ENCODE measurements around the gene F12.

The F12 gene

DNA sequence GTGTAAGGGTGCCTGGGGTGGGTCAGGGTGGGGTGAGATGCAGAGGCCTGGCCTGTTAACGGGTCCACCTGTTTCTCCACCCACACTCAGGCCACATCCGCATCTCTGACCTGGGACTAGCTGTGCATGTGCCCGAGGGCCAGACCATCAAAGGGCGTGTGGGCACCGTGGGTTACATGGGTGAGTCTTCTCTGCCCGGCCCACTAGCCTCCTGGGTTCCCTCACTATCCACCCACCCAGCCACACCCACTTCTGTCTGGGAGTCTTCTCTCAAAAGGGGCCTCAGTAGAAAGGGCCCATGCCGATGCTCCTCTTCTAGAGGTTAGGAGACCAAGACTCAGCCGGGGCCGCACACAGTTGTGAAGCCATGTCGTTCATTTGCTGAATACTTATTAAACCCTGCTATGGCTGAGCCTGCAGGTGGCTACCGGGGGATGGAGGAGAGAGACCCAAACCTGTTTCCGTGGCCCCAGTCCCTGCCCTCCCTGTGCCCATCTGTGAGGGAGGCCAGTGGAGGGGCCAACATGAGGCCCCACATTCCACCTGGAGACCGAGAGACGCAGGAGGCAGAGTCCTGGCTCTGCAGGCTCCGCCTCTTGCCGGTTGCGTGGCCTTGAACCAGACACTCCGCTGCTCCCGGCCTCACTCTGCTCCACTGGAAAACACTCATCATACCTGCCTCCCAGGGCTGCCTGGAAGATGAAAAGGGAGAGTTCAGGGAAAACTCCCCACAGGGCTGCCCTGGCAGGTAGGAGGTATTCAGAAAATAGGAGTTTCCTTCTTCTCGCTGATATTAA lies 25.8 kb upstream of the F12 start:
- Histone ChIP-seq H3K27me3 (ENCODE audit: control insufficient read depth, insufficient read depth, low read length) (no peaks in the 10 kb centered on the region), H3K9me3 (replicated peaks; ENCODE audit: low read length) (no peaks in the 10 kb centered on the region), H3K9ac (ENCODE audit: low read depth, low read length) (no peak overlapping the region), H3K36me3 (ENCODE audit: insufficient read depth, low read length) (peaks cover 68% of the 10 kb centered on the region), H3K4me3 (ENCODE audit: low read length) (no peak overlapping the region), H3K4me1 (ENCODE audit: control insufficient read depth, insufficient read depth, low read length) (peaks cover 12% of the 10 kb centered on the region), H3K4me2 (ENCODE audit: low read length) (no peak overlapping the region)

DNA sequence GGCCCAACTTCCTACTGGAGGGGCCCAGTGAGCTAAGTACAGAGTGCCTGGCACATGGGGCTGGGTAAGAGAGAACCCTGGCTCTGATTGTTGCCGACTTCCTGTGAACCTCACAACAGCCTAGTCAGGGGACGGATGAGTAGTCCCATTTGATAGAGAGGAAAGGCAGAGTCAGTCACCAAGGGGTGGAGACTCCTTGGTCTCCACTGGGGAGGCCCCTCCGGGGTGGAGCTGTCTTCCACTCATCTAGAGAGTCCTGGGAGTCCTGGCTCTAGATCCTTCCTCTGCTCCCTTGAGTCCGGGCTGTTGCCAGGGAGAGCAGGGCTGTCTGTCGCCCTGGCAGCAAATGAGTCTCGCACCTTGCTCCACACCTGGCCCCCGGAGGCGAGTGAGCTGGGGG lies 25.1 kb upstream of the F12 start:
- no peak overlapping the region for H3K4me2 ChIP-seq (ENCODE audit: low read length)
- H3K9me3 ChIP-seq (replicated peaks; ENCODE audit: low read length): no peaks in the 10 kb centered on the region
- no peak overlapping the region for H3K4me3 ChIP-seq (ENCODE audit: low read length)
- peaks cover 12% of the 10 kb centered on the region for H3K4me1 ChIP-seq (ENCODE audit: control insufficient read depth, insufficient read depth, low read length)
- peaks cover 68% of the 10 kb centered on the region for H3K36me3 ChIP-seq (ENCODE audit: insufficient read depth, low read length)
- no peak overlapping the region for H3K9ac ChIP-seq (ENCODE audit: low read depth, low read length)
- H3K27me3 ChIP-seq (ENCODE audit: control insufficient read depth, insufficient read depth, low read length): no peaks in the 10 kb centered on the region

DNA sequence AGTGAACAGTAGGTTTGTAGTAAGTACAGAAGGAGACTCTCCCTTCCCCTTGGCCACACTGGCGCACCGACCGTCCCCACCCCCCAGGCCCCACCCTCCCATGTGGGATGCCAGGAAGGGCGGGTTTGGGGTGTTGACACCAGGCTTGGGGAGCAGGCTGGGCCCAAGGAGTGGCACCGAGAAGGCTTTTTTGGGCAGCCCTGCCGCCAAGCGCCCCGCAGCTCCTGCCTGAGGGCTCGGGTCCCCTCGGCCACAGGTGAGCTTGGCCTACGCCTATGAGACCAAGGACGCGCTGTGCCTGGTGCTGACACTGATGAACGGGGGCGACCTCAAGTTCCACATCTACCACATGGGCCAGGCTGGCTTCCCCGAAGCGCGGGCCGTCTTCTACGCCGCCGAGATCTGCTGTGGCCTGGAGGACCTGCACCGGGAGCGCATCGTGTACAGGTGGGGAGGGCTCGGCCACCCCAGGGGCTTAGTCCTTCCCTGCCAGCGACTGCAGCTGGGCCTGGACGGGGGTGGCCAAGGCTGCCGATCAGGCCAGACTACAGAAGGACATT lies 24.4 kb upstream of the F12 start:
- no peak overlapping the region for H3K9ac ChIP-seq (ENCODE audit: low read depth, low read length)
- H3K4me2 ChIP-seq (ENCODE audit: low read length): no peak overlapping the region
- peaks cover 66% of the 10 kb centered on the region for H3K36me3 ChIP-seq (ENCODE audit: insufficient read depth, low read length)
- no peaks in the 10 kb centered on the region for H3K9me3 ChIP-seq (replicated peaks; ENCODE audit: low read length)
- H3K4me3 ChIP-seq (ENCODE audit: low read length): no peak overlapping the region
- H3K27me3 ChIP-seq (ENCODE audit: control insufficient read depth, insufficient read depth, low read length): no peaks in the 10 kb centered on the region
- H3K4me1 ChIP-seq (ENCODE audit: control insufficient read depth, insufficient read depth, low read length): peaks cover 12% of the 10 kb centered on the region

DNA sequence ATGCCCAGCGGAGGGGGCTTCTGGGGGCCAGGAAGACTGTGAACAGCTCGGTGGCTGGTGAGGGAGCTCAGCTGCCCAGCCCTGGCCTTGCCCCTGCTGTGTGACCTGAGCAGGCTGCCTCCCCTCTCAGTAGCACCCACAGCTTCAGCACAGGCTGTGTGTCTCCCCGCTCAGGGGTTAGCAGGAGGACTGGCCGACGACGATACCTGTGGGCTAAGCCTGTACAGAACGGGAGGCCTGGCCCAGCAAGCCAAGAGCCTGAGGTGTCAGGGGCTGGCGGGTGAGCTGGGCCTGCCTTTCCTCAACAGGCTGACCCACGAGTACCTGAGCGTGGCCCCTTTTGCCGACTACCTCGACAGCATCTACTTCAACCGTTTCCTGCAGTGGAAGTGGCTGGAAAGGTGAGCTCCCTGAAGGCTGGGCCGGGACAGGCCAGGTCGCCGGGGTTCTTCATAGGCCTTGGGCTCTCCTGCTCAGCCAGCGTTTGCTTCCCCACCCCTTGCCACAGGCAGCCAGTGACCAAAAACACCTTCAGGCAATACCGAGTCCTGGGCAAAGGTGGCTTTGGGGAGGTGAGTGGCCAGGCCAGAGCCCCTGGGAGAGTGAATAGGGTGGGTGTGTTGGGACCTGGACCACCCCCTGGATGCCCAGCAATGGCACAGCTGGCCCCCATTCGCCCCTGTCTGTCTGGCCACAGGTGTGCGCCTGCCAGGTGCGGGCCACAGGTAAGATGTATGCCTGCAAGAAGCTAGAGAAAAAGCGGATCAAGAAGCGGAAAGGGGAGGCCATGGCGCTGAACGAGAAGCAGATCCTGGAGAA lies 23.7 kb upstream of the F12 start:
- no peaks in the 10 kb centered on the region for H3K27me3 ChIP-seq (ENCODE audit: control insufficient read depth, insufficient read depth, low read length)
- no peak overlapping the region for H3K4me3 ChIP-seq (ENCODE audit: low read length)
- H3K36me3 ChIP-seq (ENCODE audit: insufficient read depth, low read length): peaks cover 61% of the 10 kb centered on the region
- H3K4me1 ChIP-seq (ENCODE audit: control insufficient read depth, insufficient read depth, low read length): peaks cover 14% of the 10 kb centered on the region
- H3K9ac ChIP-seq (ENCODE audit: low read depth, low read length): no peak overlapping the region
- no peak overlapping the region for H3K4me2 ChIP-seq (ENCODE audit: low read length)
- H3K9me3 ChIP-seq (replicated peaks; ENCODE audit: low read length): no peaks in the 10 kb centered on the region

DNA sequence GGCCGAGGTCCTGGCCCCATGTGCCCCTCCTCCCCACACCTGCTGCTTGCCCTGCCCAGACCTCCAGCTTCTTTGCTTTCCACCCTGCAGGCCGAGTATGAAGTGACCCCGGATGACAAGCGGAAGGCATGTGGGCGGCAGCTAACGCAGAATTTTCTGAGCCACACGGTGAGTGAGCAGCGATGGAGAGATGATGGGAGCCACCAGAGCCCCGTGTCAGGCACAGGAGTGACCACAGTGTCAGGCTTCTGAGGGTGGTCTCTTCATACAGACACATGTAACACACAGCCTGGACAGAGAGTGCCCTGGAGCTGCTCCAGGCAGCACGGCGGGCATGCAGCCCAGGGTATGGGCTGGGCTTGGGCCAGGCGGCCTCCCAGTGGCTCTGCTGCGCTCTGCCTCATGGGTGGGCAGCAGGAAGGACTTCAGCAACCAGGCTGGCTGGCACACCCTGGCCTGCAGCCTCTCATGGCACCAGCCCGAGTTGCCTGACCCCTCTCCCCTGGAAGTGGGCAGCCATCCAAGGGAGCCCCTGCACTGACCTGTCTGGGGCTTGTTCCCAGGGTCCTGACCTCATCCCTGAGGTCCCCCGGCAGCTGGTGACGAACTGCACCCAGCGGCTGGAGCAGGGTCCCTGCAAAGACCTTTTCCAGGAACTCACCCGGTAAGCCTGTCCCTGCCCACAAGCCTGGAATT lies 22.9 kb upstream of the F12 start:
- Histone ChIP-seq H3K9me3 (replicated peaks; ENCODE audit: low read length) (no peaks in the 10 kb centered on the region), H3K36me3 (ENCODE audit: insufficient read depth, low read length) (peaks cover 55% of the 10 kb centered on the region), H3K4me3 (ENCODE audit: low read length) (no peak overlapping the region), H3K4me1 (ENCODE audit: control insufficient read depth, insufficient read depth, low read length) (peaks cover 22% of the 10 kb centered on the region), H3K4me2 (ENCODE audit: low read length) (no peak overlapping the region), H3K27me3 (ENCODE audit: control insufficient read depth, insufficient read depth, low read length) (no peaks in the 10 kb centered on the region), H3K9ac (ENCODE audit: low read depth, low read length) (no peak overlapping the region)

DNA sequence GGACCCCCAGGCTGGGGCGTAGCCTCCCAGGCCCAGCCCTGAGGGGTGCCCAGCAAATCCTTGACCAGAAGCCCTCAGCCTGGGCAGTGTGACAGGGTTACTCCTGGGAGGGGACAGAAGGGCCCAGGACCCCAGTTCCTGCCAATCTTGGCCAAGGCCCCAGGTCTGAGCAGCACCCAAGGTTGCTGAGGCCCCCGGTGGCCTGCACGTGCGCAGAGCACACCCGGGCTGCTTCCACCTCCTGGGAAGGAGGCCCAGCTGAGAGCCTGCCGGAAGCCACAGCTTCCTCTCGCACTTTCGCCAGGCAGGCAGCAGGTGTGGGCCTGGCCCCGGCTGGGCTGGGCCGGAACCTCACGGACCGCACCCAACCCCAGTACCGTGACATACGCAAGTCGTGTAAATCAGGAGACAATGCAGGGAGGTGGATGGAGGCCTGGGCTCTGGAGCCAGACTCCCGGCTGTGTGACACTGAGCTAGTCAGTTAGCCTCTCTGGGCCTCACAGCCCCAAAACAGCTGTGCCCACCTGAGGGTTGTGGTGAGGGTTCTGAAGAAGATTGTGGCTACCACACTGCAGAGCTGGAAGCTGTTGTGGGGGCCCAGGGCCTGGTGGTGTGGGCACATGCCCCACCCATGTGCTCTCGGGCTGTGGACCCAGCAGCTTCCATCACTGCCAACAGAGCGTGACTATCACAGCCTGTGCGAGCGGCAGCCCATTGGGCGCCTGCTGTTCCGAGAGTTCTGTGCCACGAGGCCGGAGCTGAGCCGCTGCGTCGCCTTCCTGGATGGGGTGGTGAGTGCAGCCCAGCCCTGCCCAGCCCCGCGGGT lies 22.2 kb upstream of the F12 start:
- H3K9ac ChIP-seq (ENCODE audit: low read depth, low read length): no peak overlapping the region

DNA sequence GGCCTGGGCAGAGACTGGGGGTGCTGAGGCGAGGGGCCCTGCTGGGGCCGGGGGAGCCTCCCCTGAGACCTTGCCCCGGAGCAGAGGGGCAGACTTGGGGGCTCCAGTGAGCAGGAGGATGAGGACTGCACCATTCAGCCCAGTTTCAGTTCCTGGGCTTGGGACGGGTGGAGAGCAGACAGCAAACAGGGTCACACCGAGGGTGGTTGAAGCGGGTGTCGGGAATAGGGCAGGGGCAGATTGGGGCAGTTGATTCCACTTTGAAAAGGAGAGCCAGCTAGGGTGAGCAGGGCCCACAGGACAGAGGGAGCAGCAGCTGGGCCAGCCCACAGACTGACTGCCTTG lies 21.6 kb upstream of the F12 start:
- peaks cover 26% of the 10 kb centered on the region for H3K4me1 ChIP-seq (ENCODE audit: control insufficient read depth, insufficient read depth, low read length)
- H3K36me3 ChIP-seq (ENCODE audit: insufficient read depth, low read length): peaks cover 48% of the 10 kb centered on the region
- no peaks in the 10 kb centered on the region for H3K9me3 ChIP-seq (replicated peaks; ENCODE audit: low read length)
- H3K9ac ChIP-seq (ENCODE audit: low read depth, low read length): no peak overlapping the region
- no peaks in the 10 kb centered on the region for H3K27me3 ChIP-seq (ENCODE audit: control insufficient read depth, insufficient read depth, low read length)
- no peak overlapping the region for H3K4me2 ChIP-seq (ENCODE audit: low read length)
- H3K4me3 ChIP-seq (ENCODE audit: low read length): no peak overlapping the region

More for the DNA sequence above, 22.2 kb upstream of the F12 start:
- Histone ChIP-seq H3K27me3 (ENCODE audit: control insufficient read depth, insufficient read depth, low read length) (no peaks in the 10 kb centered on the region), H3K4me3 (ENCODE audit: low read length) (no peak overlapping the region), H3K4me2 (ENCODE audit: low read length) (no peak overlapping the region), H3K9me3 (replicated peaks; ENCODE audit: low read length) (no peaks in the 10 kb centered on the region), H3K36me3 (ENCODE audit: insufficient read depth, low read length) (peaks cover 51% of the 10 kb centered on the region), H3K4me1 (ENCODE audit: control insufficient read depth, insufficient read depth, low read length) (peaks cover 26% of the 10 kb centered on the region)

DNA sequence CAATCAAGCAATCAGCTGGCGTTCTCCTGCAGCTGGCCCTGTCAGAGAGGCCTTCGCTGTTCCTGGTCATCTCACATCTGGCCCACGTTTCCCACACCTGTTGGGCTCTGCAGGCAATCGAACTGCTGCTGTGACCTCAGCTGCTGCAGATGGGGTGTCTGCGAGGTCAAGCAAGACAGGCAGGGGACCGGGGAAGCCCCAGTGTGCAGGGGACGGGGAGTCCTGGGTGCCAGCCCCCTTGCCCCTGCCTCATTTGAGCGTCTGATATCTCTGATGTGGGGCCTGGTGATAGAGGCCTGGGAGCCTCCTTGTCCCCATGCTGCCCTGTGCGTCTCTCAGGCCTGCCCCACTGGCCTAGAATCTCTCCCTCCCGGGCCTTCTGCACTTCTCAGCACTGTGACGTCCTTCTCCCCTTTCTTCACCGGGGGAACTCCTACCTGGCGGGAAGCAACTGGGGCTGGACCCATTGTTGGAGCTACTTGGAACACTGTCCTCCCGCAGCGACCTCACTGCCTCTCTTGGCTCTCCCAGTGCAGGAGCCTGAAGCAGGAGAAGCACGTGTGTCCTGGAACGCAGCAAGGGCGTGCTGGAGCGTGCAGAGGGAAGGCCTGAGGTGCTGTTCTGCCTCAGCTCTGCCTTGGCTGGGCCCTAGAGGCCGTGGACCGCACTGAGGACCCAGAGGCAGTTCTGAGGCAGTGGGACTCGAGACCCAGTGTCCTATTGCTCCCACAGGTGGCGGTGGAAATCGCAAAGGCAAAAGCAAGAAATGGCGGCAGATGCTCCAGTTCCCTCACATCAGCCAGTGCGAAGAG lies 21.0 kb upstream of the F12 start:
- no peaks in the 10 kb centered on the region for H3K9me3 ChIP-seq (replicated peaks; ENCODE audit: low read length)
- H3K9ac ChIP-seq (ENCODE audit: low read depth, low read length): no peak overlapping the region
- peaks cover 42% of the 10 kb centered on the region for H3K36me3 ChIP-seq (ENCODE audit: insufficient read depth, low read length)
- no peak overlapping the region for H3K4me2 ChIP-seq (ENCODE audit: low read length)
- peaks cover 31% of the 10 kb centered on the region for H3K4me1 ChIP-seq (ENCODE audit: control insufficient read depth, insufficient read depth, low read length)
- H3K4me3 ChIP-seq (ENCODE audit: low read length): no peak overlapping the region
- no peaks in the 10 kb centered on the region for H3K27me3 ChIP-seq (ENCODE audit: control insufficient read depth, insufficient read depth, low read length)

DNA sequence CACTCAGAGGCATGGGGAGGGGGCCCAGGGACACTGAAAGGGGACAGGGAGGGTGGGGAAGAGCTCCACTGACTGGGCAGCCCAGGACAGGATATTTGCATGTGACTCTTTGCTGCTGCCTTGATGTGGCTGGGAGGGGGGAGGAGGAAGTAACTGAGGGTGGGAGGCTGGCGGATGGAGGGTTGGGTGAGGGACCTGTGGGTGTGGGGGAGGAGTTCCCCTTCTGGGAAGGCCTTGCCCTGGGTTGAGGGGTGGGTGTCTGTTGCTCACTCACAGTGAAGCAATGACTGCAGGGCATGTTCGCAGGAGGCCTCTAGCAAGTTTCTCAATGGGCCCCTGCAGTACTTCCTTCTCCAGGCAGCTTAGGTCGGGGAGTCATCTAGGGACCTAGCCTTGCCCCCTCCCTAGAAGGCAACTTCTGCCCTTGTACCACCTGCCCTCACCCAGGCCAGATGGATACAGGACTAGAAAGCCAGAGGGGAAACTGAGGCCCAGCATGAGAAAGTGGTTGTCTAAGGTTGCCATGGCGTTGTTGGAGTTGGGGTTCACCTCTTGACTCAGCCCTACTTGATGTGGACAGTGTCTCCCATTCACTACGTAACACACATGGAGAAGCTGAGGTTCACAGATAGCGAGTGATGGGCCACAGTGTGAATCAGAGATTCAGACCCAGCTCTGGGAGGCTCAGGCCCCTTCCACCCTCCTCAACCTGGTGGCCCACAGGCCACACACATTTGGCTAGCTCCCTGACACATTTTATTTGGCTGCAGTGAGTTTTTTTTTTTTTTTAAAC lies 20.1 kb upstream of the F12 start:
- Histone ChIP-seq H3K4me1 (ENCODE audit: control insufficient read depth, insufficient read depth, low read length) (peaks cover 34% of the 10 kb centered on the region), H3K36me3 (ENCODE audit: insufficient read depth, low read length) (peaks cover 33% of the 10 kb centered on the region), H3K9ac (ENCODE audit: low read depth, low read length) (no peak overlapping the region), H3K4me3 (ENCODE audit: low read length) (no peak overlapping the region), H3K4me2 (ENCODE audit: low read length) (no peak overlapping the region), H3K27me3 (ENCODE audit: control insufficient read depth, insufficient read depth, low read length) (no peaks in the 10 kb centered on the region), H3K9me3 (replicated peaks; ENCODE audit: low read length) (no peaks in the 10 kb centered on the region)
